Fibroblast of skin of right biceps (primary cell): ENCODE results near the gene ASTE1.
"Not testable (repeated sequence)": the region's sequence is repeated elsewhere in the genome, so short reads cannot be mapped to it uniquely, and the experiment has no call there.

ENCODE experiments used
- DNase-seq: peaks from one replicate; pipeline ENCODE4 v3.0.0-alpha.2; 2013

ASTE1 gene, protein sequence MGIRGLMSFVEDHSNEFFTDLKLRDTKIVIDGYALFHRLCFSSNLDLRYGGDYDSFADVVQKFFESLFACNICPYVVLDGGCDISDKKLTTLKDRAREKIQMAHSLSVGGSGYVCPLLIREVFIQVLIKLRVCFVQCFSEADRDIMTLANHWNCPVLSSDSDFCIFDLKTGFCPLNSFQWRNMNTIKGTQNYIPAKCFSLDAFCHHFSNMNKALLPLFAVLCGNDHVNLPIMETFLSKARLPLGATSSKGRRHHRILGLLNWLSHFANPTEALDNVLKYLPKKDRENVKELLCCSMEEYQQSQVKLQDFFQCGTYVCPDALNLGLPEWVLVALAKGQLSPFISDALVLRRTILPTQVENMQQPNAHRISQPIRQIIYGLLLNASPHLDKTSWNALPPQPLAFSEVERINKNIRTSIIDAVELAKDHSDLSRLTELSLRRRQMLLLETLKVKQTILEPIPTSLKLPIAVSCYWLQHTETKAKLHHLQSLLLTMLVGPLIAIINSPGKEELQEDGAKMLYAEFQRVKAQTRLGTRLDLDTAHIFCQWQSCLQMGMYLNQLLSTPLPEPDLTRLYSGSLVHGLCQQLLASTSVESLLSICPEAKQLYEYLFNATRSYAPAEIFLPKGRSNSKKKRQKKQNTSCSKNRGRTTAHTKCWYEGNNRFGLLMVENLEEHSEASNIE

DNA sequence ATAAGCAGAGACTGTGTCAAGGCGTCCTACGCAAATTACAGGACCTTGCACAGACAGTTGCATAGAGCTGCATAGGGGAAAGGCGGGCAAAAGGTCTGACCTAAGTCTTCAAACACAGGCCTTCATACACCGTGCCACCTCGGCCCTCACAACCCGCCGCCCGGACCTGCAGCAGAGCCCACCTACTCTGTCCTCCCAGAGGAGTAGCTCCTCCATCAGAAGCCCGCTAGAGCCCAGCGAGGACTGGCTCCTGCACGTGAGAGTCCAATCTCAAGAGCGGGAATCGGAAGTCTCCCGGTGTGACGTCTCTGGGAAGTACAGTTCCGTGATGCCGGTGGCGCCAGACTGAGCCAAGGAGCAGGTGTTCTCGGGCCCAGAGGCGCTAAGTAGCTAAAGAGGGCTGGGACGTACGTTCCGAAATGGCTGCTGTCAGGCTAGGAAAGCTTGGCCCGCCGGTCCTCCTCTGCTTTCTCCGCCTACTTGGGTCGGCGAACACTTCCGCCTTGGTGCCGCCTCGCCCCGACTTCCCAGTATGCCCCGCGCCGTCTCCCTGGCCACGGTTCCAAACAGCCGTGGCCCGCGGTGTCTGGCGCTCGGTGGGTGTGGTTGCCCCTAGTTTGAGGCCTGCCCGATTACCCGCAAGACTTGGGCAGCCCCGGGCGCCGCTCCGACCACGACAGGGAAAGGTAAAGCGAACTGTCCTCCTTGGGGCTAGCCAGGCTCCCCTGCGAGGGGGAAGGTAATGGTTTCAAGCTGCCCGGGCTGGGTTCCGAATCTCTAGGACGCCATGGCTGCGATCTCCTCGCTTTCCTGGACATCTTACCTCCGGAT lies at the start of gene ASTE1, which contains the start of gene NEK11:
Gene ASTE1 (minus strand): TSS at position 505 of the 831 bp plus-strand sequence. CDS start 1,519 bp downstream, outside the sequence.
Gene NEK11 (plus strand): TSS at position 557 of the 831 bp plus-strand sequence. CDS start 2,832 bp downstream, outside the sequence.
- DNase-seq, result peak; percentile 85

DNA sequence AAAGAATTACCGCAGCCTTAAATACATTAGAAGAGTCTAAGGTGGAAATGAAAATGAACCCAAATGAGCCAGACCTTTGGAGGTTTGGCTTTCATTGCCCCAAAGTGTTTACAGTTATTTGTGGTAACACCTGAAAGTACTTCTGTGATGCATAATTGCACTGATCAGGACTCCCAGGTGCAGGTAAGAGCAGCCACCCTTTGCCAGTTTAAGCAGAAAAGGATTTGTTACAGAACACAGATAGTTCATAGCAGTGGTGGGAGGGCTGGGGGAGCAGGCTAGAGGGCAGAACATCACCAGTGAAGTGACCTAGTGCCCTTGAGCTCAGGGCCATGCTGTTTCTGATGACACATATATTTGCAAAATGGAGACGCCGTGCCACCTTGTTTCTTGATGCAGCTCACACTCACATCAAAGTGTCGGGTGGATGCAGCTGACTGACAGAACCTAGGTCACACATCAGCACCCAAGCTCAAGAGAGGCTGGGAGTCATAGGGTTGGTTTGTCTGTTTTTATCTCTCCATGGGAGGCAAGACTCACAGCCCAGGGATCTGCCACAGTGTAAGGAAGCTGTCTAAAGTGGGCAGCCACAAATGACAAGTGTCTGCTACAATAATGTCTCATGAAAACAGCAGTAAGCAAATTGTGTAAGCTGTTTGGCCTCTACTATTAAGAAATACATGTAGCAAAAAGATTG lies 49.2 kb upstream of the ASTE1 start:
- DNase-seq, result no peak

DNA sequence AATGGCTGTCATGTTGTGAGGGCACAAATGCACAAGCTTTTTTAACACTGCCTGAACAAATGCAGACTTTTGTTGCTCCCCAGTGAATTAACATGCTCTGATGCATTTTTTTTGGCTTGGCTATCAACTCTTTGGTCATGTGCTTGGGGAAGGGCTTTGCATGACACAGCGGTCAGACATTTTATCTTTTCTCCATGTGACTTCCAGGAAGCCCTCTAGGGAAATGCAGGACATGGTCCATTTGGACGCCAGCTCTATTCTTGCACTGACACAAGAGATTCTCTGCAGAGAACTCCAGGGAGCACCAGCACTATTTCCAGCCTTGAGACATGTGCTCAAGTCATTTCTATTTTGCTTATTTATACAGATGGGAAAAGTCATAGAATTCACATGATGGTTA lies 46.2 kb upstream of the ASTE1 start:
- peak; percentile 42 for DNase-seq

DNA sequence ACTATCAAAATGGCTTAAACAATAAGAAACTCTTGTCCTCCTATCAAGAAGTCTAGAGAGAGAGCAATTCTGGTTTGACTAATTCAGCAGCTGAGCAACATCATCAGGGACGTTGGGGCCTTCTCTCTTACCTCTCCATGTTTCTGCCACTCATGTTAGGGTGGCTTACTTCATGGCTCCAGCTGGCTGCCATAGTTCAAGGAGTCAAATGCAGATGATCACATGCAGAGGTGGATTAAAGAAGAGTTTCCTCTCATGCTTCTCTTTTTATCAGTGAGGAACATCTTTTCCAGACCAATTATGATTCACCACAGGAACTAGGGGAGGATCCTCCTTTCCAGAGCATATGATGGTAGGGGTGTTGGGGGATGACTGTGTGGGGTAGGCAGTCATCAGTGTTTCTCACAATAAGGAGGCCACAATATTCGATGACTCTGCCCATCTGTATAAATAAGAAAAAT lies 45.5 kb upstream of the ASTE1 start:
- DNase-seq, result peak; percentile 70

DNA sequence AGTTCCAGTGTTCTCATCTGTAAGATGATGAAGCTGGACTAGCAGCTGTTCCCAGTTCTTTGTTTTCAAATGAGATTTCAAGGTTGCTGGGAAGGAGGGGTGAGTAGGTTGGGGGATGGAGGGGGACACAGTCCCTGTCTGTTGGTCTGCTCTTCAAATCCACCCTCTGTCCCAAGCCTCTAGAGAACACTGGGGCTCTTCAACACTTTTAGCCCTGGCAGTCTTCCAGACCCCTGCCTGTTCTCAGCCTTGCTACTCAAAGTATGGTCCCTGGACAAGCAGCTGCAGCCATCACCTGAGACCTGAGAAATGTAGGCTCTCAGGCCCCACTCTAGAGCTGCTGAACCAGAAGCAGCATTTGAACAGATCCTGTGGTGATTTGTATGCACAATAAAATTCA lies 41.4 kb upstream of the ASTE1 start:
- no peak for DNase-seq

DNA sequence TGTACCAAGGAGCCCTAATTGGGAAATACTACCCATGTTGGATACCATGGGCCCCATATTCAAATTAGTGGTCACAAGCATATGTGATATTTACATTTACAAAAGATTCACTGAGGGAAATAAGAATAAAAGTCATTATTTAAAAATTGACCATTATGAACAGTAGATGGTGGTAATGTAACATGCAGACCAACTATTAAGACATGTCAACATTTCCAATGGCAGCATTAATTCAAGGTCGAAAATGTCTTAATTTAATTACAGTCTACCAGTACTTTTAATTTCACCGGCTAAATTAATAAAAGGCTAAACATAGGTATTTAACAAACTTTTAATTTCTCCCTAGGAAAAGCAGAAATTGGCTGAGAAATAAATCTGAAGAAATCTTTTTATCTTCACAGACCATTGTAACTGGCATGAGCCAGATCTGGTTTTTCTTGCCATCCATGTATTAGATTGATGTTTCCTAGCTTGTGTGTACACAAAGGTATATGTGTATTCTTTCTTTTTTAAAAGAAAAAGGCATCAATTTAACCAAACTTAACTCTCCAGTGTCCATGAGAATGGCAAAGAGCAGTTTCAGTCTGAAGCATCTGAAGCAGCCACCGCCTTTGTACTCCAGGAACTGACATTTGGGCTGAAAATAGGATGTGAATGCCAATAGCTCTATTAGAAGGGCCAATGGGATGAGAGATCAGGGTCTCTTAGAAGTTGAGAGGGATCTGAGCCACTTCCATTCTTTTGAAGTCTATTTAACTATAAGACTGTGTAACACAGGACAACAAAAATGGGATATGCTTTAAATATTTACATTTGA lies 26.6 kb upstream of the ASTE1 start:
- DNase-seq, result no peak

DNA sequence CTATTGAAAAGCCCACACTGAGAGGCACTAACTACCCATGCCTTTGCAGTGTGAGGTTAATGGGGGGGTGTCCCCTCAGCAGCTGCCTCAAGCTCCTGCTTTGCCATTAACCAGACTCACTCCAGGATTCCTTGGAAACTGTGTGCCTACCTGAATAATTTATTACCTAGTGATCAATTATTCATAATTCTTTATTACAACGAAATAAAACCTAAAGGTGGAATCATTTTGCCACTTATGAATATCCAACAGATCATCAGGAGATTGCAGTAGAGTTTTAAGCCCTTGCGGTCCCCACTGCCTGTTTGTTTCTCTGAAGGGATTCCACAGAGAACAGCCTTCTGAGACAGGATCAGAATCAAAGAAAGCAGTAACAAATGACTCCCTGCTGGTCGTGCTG lies 23.4 kb upstream of the ASTE1 start:
- DNase-seq, result no peak

DNA sequence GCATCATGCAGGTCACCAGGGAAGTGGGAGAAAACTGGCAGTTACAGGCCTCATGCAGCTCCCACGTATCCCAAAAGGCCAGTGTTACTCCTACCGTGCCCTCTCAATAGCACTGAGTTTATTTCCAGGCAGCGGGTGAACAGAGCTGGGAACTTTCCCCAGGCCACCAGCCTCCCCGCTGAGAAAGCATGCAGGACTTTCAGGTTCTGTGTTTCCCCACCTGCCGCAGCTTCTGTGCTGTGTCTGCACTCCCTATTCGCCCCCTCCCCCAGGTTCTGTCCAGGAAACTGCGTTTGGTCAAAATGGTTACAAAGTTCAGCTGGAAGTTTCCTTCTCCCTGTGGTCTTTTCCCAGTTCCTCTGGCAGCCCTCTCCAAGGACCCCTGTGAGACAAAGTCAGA lies 21.4 kb upstream of the ASTE1 start:
- no peak for DNase-seq

DNA sequence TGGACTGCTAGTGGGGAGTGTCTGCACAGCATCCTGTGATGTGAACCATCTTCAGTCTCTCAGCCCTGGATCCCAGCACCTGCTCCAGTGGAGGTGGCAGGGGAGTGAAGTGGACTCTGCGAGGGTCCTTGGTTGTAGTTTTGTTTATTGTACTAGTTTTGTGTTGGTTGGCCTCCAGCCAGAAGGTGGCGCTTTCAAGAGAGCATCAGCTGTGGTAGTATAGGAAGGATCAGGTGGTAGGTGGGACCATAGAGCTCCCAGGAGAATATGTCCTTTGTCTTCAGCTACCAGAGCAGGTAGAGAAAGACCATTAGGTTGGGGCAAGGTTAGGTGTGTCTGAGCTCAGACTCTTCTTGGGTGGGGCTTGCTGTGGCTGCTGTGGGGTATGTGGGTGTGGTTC lies 21.0 kb upstream of the ASTE1 start:
- DNase-seq, result no peak

DNA sequence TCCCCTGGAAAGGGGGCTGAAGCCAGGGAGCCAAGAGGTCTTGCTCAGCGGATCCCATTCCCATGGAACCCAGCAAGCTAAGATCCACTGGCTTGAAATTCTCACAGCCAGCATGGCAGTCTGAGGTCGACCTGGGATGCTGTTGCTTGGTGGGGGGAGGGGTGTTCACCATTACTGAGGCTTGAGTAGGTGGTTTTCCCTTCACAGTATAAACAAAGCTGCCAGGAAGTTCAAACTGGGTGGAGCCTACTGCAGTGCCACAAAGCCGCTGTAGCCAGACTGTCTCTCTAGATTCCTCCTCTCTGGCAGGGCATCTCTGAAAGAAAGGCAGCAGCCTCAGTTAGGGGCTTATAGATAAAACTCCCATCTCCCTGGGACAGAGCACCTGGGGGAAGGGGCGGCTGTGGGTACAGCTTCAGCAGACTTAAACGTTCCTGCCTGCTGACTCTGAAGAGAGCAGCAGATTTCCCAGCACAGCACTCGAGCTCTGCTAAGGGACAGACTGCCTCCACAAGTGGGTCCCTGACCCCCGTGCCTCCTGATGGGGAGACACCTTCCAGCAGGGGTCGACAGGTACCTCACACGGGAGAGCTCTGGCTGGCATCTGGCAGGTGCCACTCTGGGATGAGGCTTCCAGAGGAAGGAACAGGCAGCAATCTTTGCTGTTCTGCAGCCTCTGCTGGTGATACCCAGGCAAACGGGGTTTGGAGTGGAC lies 15.8 kb upstream of the ASTE1 start:
- not testable (repeated sequence) for DNase-seq

DNA sequence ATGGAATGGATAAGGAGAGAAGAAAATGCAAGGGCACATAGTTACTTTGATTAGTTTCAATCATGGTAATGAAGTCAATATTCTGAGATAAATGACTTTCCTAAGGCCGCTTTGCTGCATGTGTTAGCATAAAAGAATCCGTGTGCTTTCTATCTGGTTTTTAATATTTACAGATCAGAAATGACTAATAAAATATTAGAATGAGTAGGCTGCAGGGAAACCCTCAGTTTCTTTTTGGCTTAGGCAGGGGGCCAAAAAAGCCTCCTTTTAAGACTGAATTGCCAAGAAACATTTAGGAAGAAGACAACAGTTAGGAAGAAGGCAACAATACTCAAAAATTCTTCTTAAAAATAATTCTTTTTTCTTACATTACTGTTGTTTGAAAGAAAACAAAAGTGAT lies 11.7 kb upstream of the ASTE1 start:
- DNase-seq, result no peak

DNA sequence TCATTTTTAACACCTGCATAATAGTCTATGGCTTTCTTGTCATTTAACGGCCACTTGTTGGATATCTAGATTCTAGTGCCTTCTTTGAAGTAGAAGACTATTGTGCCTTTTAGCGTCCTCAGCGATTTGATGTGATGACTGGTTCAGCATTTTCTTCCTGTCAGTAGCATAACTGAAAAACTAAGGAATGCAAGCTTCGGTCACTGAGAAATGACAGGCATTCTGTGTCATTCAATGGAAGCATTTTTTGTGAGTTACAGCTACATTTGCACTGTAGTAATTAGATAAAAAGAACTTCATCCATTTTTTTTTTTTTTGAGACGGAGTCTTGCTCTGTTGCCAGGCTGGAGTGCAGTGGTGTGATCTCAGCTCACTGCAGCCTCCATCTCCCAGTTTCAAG lies 10.4 kb upstream of the ASTE1 start:
- DNase-seq, result peak; percentile 43

DNA sequence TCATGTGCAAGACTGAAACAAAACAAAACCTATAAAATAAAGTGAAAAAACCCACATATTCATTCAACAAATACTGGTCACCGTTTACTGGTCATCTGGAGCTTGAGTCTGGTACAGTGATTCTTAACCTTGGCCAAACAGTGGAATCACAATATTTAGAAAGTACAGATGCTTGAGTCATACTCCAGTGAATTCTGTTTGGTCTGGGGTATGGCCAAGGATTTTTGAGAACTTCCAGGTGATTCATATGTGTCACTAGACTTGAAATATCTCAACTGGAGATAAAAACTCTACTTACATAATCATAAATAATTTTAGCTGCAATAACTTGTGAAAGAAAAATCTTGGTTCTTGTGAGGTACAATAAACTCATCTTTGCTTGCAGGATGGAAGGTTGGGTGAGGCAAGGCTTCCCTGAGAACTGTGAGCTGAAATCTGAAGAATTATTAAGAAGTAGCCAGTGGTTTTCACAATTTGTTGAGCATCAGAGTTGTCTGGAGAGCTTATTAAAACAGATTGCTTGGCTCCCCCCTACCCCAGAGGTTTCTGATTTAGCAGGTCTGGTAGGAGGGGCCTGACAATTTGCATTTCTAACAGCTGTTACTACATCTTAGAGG lies 9.7 kb upstream of the ASTE1 start:
- peak; percentile 65 for DNase-seq

DNA sequence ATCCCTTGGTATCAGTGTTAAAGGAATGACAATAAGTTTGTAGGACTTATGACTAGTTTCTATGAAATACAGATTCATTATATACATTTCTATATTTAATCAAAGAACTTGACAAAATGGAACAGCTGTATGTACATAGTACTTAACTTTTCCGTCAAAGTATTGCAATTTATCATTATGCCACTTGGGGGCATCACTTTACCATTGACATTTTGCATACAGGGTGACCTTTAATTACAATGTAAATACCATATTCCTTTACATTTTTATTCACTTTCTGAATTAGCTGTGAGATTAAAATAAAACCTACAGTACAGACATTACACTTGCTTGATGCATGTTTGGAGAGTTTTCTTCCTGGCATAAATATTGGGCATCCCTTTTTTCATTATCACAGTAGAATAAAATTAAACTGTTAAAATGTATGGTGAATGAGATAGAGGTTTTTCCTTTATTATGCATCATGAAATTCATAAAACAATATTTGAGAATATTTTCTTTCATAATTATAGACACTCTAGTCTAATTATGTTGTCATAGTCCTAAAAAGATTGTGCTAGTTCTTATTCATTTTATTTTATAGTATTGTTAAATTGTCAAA lies 7.0 kb upstream of the ASTE1 start:
- peak; percentile 51 for DNase-seq

DNA sequence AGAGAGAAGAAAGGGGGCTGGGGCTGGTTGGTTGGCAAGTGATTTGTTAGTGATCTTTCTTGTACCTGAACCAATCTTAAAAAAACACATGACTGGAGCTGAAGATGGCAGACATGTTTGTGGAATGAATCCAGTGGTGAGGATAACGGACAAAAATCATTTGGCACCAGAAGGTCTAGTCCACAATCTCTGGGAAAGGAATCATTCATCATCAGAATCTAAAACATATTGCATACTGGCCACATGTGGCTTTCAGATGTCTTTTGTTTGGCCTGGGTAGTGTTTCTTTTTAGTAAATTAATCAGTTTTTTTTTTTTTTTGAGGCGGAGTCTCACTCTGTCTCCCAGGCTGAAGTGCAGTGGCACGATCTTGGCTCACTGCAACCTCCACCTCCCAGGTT lies 5.0 kb upstream of the ASTE1 start:
- peak; percentile 28 for DNase-seq

DNA sequence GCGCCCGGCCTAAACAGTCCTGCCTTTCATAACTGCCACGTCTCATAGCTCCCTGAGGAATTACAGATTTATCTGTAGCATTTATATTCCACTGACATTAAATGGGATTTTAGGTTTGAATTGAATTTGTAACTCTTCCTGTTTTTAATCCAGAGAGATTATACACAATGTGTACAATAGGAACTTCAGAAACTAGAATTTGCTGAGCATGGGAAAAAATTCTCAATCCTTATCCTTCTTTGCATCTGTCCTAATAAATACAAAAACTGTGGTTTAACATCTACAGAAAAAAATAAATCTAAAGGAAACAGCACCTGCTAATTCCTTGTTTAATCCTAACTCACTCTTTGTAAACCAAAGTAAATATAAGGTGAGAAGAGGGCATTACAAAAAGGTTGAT lies 2.2 kb upstream of the ASTE1 start:
- DNase-seq, result no peak

DNA sequence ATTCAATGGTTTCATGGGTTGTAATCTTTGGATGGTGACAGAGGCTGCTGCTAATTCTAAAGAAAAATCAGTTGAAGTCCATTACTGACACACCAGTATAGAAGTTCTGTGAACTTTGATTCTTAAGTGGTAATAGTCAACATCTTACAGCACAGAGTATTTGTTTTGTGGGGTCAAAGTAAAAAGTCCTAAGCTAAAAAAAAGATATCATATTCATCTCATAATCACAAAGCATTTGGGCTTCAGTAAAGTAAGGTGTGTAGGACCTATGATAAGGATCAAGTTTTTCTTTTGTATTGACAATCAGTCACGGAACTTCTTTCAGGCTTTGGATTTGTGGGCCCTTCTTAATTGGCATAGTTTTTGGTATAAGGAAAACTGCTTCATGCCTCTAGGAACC lies 1.1 kb downstream of the ASTE1 start:
- no peak for DNase-seq

DNA sequence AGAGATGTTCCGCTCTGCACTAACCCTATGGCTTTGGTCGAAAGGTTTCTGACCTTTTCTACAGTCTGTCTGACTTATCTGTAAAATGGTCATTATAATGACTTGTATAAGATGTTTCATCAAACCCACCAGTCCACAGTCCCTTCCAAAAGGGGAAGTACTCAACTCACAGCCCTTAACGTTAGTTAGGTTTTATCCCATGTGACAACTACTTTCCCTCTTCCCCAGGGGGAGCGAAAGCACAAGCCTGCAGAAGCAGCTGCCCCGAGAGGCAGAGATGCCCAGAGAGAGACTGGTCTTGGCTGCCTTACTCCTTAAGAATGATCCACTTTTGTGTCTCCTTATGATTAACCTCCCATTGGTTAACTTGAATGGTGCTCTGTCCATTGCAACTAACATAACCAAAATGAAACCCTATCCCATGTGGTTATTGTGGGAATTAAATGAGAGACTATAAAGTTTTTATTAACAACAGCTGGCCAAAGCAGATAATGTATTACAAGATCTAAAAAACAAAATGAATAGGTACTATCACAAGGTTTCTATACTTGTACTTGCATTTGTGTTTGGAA lies 6.4 kb downstream of the ASTE1 start:
- no peak for DNase-seq

DNA sequence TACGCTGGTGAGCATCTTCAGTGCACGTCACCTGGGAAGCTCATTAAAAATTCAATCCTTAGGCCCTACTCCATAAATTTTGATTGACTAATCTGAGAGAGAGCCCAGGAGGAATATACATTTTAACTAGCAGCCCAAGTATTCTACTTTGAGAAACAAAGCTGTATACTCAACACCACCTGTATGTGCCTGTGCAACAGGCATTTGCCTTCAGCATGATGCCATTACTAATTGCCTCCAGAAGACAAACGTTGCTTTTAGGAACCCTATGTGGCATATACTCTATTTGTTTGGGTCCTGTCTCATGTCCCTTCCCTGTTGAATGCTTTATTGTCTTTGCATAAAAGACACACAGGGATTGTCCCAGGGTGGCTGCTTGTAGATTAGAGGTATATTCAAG lies 7.7 kb downstream of the ASTE1 start:
- DNase-seq, result no peak

DNA sequence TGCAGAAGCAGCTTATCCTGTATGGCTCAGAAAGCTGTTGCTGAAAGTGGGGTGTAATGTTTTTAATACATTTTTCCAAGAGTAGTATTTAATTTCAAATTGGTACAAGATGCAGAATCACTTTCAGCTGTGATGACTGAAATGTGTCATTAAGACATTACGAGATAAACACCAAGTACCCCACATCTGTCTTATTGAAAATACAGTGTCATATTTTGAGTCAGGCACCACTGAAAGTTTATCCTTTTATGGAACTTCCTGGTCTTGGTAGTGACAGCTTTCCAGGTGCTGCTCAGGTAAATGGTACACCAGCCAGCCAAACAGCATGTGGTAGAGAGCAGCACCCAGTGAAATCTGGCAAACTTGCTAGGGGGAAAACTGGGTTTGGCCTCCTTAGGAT lies 16.9 kb downstream of the ASTE1 start:
- no peak for DNase-seq
